BJ (cell line): ENCODE measurements around the gene KCTD2. TPM values are rescaled to one million over a fixed set of nuclear protein-coding genes. Genes with fewer than 3 reads are reported as not detected.

Experiments
- CTCF ChIA-PET: fragments of 350-600 bp; formaldehyde crosslinking; extraction: SDS; loops from one replicate; lab custom pipeline; 2021; ENCODE audit warnings: antibody characterized with exemption, inconsistent platforms; lab: Yijun Ruan, JAX
- POLR2A ChIA-PET: fragments of 300-600 bp; sonication (Branson Sonifier 250); formaldehyde crosslinking; extraction: SDS; loops from one replicate; lab custom pipeline; 2021; ENCODE audit warnings: antibody characterized with exemption; lab: Charles Lee
- DNase-seq: peaks from one replicate; pipeline ENCODE4 v3.0.0-alpha.2; 2011; ENCODE audit warnings: low read depth
- H3K27me3 ChIP-seq: 2 replicates; pipeline ENCODE4 v1.6.0; 2011; ENCODE audit warnings: low read length; ENCODE audit not compliant: control insufficient read depth, insufficient read depth
- H3K36me3 ChIP-seq: 2 replicates; pipeline ENCODE4 v1.5.1; 2011; ENCODE audit warnings: low read length; ENCODE audit not compliant: control insufficient read depth, insufficient read depth
- H3K4me3 ChIP-seq: 2 replicates; pipeline ENCODE4 v1.5.1; 2011; ENCODE audit warnings: low read depth, mild to moderate bottlenecking, control low read depth, low read length
- polyA plus RNA-seq: library from polyadenylated mRNA; depleted of rRNA; stranded (reverse); fragments of >200 nt; gene quantifications from 2 replicates; pipeline ENCODE4 v1.2.3, GENCODE V29; 2011
- TF ChIP-seq, protein P1 (sequence below): IDR thresholded peaks from 2 replicates; pipeline ENCODE4 v1.5.1; 2011; ENCODE audit warnings: low read depth, mild to moderate bottlenecking, control low read depth, inconsistent platforms, low read length, moderate library complexity; ENCODE audit not compliant: insufficient read depth

Gene KCTD2
- polyA plus RNA-seq, 1 experiment, result 28.0 TPM

DNA sequence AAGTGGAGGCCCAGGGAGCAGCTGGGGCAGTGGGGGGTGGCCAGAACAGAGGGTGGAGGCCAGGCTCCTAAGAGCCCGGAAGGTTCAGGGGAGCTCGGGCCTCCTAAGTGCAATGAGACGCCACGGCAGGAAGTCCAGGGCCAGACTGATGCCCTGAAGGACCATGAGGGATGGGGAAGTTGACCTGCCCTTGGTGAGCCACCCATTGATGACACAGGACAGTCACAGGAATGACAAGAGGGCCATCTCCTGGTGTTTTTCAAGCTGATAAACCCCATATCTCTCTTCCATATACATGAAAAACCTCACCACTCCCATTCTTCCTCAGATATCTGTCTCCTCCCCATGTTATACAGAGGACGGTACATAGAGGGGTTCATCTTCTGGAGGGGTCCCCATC lies 40.4 kb upstream of the KCTD2 start:
- POLR2A ChIA-PET, result no interaction called here
- Histone ChIP-seq H3K36me3 (peaks cover 21% of the 10 kb centered on the region), H3K27me3 (no peaks in the 10 kb centered on the region), H3K4me3 (no peak overlapping the region)
- CTCF ChIA-PET, result interaction anchor here (1.7 kb wide), 1 partner anchor 46 kb away, joined by 14 read pairs; no protein-coding TSS in a partner anchor
- no peak for DNase-seq
- TF ChIP-seq, protein P1, sequence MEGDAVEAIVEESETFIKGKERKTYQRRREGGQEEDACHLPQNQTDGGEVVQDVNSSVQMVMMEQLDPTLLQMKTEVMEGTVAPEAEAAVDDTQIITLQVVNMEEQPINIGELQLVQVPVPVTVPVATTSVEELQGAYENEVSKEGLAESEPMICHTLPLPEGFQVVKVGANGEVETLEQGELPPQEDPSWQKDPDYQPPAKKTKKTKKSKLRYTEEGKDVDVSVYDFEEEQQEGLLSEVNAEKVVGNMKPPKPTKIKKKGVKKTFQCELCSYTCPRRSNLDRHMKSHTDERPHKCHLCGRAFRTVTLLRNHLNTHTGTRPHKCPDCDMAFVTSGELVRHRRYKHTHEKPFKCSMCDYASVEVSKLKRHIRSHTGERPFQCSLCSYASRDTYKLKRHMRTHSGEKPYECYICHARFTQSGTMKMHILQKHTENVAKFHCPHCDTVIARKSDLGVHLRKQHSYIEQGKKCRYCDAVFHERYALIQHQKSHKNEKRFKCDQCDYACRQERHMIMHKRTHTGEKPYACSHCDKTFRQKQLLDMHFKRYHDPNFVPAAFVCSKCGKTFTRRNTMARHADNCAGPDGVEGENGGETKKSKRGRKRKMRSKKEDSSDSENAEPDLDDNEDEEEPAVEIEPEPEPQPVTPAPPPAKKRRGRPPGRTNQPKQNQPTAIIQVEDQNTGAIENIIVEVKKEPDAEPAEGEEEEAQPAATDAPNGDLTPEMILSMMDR, result no peak

DNA sequence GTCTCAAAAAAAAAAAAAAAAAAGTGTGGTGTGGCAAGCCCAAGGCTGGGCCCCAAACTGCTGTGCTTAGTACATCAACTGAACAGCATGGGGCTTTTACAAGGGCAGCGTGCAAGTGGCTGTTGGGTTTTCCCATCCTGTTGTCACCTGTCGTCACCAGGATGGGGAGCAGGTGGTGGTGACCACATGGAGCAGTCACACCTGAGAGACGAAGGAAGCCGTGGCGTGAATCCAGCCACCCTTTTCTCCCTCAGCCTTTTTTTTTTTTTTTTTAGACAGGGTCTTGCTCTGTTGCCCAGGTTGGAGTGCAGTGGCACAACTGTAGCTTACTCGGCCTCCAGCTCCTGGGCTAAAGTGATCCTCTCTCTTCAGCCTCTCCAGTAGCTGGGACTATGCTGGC lies 38.7 kb upstream of the KCTD2 start:
- ChIA-PET CTCF (interaction anchor here (0.5 to 1.1 kb wide), 3 partner anchors 9 to 123 kb away, joined by 3 to 5 read pairs (median 4); no protein-coding TSS in a partner anchor), POLR2A (interaction anchor here (0.8 kb wide), 1 partner anchor 1581 kb away, joined by 4 read pairs; no protein-coding TSS in a partner anchor)
- TF ChIP-seq, protein P1, result no peak
- DNase-seq, result no peak
- H3K27me3 ChIP-seq, result no peaks in the 10 kb centered on the region
- H3K36me3 ChIP-seq, result peaks cover 14% of the 10 kb centered on the region
- H3K4me3 ChIP-seq, result no peak overlapping the region

DNA sequence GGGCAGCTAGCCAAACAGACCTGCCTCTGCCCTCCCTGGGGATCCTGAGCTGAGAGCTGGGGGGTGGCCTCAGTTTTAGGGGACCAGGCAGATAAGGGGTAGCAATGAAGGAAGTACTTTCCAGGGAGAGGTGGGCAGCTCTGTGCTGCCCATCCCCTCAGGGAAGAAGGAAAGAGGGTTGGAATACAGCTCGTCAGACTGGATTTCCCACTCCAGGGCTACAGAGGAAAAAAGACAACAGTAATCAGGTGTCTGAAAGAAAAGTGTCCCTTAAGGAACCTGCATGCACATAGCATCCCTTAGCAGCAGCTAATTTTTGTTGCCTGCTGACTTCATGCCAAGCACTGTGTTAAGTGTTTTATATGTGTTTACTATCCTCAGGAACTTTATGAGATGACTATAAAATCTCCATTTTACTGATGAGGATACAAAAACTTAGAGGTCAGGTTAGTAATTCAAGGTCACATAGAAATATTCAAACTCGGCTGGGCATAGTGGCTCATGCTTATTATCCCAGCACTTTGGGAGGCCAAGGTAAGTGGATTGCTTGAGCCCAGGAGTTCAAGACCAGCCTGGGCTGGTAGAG lies 37.8 kb upstream of the KCTD2 start:
- no peak for DNase-seq
- TF ChIP-seq, protein P1, result no peak
- ChIA-PET CTCF (interaction anchor here (0.5 to 4.8 kb wide), 3 partner anchors 10 to 47 kb away, joined by 3 to 52 read pairs (median 5); no protein-coding TSS in a partner anchor), POLR2A (interaction anchor here (0.8 kb wide), 1 partner anchor 1580 kb away, joined by 4 read pairs; no protein-coding TSS in a partner anchor)
- H3K4me3 ChIP-seq, result no peak overlapping the region
- no peaks in the 10 kb centered on the region for H3K27me3 ChIP-seq
- peaks cover 10% of the 10 kb centered on the region for H3K36me3 ChIP-seq

DNA sequence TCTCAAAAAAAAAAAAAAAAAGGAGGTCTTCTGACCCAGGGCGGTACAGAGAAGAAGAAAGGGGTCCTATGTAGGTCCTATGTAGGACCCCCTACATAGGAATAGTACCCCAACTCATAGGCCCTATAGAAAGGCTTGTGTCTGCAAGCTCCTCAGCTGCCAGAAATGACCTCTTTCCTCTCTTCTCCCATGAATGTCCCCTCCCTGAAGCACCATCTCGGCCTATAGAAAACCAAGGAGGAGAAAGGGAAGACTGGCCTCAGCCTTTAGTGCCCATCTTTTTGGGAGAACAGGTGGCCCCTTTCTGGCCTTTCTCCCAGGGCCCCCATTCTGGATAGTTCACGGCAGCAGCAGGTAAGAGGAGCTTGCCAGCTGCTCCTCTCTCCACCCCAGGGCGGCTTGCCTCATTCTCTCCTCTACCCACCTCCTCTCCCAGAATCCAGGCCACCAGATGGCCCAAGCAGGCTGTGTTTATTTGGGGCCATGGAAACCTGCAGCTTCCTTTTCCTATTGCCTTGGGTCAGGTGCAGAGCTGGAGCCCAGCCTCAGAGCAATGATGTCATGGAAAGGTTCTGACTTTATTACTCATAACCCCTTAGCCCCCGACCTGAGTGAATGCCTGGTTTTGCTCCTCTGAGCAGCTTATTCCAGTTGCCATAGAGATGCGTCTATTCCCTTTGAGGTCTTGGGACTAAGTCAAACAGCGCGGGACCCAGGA lies 36.2 kb upstream of the KCTD2 start:
- Histone ChIP-seq H3K4me3 (no peak overlapping the region), H3K27me3 (no peaks in the 10 kb centered on the region), H3K36me3 (no peaks in the 10 kb centered on the region)
- no peak for DNase-seq
- CTCF ChIA-PET, result interaction anchor here (0.6 to 4.8 kb wide), 6 partner anchors 10 to 53 kb away, joined by 3 to 52 read pairs (median 6); no protein-coding TSS in a partner anchor
- TF ChIP-seq, protein P1, result no peak
- POLR2A ChIA-PET, result no interaction called here
